Gastrocnemius medialis (tissue), 4 donors: ENCODE measurements around the gene CDH8.

ENCODE experiments used
- POLR2A ChIP-seq, 2 donors: fragments of 450-650 bp; IDR thresholded peaks; one replicate each; pipeline ENCODE4 v1.6.1; 2017; ENCODE audit warnings: antibody characterized with exemption in 2 of 2, mild to moderate bottlenecking in 2 of 2, moderate library complexity in 2 of 2
- TF ChIP-seq, protein P1 (sequence below), 5 experiments: fragments of 450-650 bp in 3 of 5; fragments of 200-600 bp in 2 of 5; sonication (generic) in 2 of 5; IDR thresholded peaks in 4 of 5; conservative IDR thresholded peaks in 1 of 5; 1 replicate in 4 of 5; 2 replicates in 1 of 5; pipeline ENCODE4 v1.5.1; 2016 to 2019; ENCODE audit warnings: antibody characterized with exemption in 5 of 5, mild to moderate bottlenecking in 3 of 5, moderate library complexity in 3 of 5

DNA sequence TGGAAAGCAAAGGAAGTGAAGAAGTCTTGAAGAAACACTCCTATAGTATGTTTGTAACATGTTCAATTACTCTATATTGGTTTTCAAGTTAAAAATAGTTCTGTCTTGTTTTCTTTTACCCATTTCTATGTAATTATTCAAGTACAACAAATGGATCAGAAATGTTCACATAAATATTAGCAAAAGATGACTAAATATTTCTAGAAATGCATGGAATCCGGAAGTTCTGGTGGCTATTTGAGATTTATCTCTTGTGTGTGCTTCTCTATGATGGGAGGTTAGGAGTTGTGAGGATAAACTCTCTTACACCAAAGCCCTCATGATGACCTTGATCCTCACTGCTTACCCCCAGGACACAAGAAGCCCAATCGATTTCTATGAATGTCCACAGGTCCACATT is 237.5 kb downstream of the CDH8 start:
- TF ChIP-seq, protein P1, sequence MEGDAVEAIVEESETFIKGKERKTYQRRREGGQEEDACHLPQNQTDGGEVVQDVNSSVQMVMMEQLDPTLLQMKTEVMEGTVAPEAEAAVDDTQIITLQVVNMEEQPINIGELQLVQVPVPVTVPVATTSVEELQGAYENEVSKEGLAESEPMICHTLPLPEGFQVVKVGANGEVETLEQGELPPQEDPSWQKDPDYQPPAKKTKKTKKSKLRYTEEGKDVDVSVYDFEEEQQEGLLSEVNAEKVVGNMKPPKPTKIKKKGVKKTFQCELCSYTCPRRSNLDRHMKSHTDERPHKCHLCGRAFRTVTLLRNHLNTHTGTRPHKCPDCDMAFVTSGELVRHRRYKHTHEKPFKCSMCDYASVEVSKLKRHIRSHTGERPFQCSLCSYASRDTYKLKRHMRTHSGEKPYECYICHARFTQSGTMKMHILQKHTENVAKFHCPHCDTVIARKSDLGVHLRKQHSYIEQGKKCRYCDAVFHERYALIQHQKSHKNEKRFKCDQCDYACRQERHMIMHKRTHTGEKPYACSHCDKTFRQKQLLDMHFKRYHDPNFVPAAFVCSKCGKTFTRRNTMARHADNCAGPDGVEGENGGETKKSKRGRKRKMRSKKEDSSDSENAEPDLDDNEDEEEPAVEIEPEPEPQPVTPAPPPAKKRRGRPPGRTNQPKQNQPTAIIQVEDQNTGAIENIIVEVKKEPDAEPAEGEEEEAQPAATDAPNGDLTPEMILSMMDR (IDR thresholded peaks at IDR 0.05 in 4 of 5, conservative IDR thresholded peaks at IDR 0.05 in 1 of 5) = no peak
- no peak for TF ChIP-seq POLR2A (IDR thresholded peaks at IDR 0.05)
